ENCODE measurements around the gene ZNF783.
"Not testable (repeated sequence)": the region's sequence is repeated elsewhere in the genome, so short reads cannot be mapped to it uniquely, and the experiment has no call there.

The ZNF783 gene

DNA sequence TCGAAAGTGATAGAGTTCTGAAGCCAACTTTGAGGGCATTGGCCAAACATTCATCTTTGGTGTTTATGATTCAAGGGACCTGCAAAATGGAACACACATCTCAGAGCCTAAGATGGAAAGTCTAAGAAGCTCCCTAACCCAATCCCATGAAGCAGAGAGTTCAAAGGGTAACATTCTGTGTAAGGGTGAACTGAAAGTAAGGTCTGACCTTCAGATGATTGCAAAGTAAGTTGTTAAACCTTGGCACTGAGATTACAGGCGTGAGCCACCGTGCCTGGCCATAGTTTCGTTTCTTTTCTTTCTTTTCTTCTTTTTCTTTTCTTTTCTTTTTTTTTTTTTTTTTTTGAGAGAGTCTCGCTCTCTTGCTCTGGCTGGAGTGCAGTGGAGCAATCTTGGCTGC lies 20.3 kb upstream of the ZNF783 start:
- DNase-seq, result no peak

DNA sequence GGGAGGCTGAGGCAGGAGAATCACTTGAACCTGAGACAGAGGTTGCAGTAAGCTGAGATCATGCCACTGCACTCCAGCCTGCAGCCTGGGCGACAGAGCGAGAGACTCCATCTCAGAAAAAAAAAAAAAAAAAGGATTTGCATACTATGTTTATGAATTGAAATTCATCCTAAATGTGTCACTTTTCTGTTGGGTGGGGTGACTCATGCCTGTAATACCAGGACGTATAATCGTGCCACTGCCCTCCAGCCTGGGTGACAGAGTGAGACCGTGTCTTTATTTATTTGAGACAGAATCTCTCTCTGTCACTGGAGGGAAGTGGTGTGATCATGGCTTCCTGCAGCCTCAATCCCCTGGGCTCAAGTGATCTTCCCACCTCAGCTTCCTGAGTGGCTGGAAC lies 16.8 kb upstream of the ZNF783 start:
- DNase-seq, result no peak

GRCh38 chr7:149245744-149246143 lies 16.3 kb upstream of the ZNF783 start:
- DNase-seq, result no peak

GRCh38 chr7:149248777-149249176 lies 13.2 kb upstream of the ZNF783 start:
- no peak for DNase-seq

- not testable (repeated sequence) for DNase-seq
Observed at GRCh38 chr7:149250151-149250550, 11.8 kb upstream of the ZNF783 start.

- DNase-seq, result not testable (repeated sequence)
Observed at GRCh38 chr7:149251518-149251917, 10.5 kb upstream of the ZNF783 start.

DNA sequence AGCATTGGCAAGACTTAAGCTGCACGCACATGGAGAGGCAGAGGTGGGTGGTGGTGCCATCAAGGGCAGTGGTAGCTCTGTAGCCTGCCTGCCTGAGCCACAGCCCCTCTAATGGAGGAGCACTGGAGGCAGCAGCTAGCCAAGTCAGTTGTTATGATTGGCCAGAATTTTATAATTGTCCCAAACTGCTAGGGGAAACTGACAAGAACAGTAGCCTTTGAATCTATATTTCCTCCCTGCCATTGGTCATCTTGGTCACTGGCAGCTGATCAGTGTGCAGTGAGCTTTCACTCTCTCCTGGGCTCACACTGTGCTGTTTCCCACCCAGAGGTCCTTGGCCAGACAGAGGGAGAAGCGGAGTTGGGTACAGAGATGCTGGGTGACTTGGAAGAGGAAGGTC lies 9.6 kb upstream of the ZNF783 start:
- DNase-seq, result no peak

- DNase-seq, result no peak
Observed at GRCh38 chr7:149253665-149254064, 8.3 kb upstream of the ZNF783 start.

- DNase-seq, result no peak
Observed at GRCh38 chr7:149254181-149254858, 7.7 kb upstream of the ZNF783 start.

DNA sequence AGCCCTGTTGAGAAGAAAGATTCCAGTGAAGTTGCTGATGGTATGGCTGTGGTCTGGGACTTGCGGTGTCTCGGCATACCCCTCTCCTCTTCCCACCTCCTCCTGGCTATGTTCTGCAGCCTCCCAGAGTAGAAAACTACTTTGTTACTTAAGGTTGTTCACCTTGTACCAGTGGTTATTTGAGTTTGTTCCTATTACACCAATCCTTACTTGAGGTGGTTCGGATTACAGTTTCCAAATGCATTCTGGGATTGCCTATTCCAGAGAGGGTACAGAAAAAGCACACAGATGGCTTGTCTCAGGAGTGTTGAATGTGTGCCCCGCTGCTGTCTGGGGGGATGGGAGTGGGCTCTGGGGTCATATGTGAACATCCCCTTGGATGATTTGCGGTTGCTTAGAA lies 6.8 kb upstream of the ZNF783 start:
- DNase-seq, result no peak

DNA sequence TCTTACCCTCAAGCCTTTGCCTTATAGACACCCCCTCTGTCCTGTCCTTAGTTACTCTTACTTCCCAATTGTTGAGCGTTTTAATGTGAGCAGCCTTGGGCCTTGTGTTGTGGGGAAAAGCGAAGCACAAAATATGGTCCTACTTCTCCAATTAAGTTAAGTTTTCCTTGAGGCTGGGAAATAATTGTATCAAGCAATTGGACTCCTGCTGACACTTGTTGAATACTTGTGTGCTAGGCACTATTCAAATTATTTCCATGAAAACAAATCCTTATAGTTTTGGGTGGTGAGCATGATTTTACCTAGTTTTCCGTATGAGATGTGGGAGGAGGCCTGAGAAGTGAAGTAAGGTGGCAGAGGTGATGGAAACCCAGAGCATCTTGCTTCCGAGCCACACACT lies 5.4 kb upstream of the ZNF783 start:
- DNase-seq, result no peak

- DNase-seq, result no peak
Observed at GRCh38 chr7:149257146-149257545, 4.8 kb upstream of the ZNF783 start.

DNA sequence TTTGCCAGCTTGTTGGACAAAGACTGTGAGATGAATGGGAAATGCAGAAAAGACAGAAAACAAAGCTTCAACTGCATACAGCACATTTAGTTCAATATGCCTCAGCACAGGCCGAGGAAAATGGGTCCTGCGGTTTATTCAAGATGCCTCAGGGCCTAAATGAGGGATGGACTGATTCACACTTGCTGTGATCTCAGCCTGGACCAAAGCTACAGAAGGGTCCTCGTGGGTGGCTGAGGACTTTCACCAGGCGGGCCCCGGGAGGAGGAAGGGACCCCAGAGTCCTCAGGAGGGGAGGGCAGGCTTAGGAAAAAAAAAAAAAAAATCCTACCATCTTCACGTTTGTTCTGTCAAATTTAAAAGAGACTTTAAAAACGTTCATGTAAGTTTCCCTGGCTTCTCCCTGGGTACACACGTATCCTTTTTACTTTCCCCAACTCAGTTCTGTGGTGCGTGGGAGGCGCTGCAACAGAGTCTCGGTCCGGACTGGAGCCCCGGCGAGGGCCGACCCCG lies 624 bp upstream of the ZNF783 start:
- DNase-seq, result no peak

- DNase-seq, result no peak
Observed at GRCh38 chr7:149266451-149266850, 4.5 kb downstream of the ZNF783 start.

GRCh38 chr7:149267733-149268132 lies 5.7 kb downstream of the ZNF783 start:
- DNase-seq, result no peak

GRCh38 chr7:149274424-149274823 lies 12.4 kb downstream of the ZNF783 start:
- not testable (repeated sequence) for DNase-seq

- DNase-seq, result no peak
Observed at GRCh38 chr7:149277871-149278270, 15.9 kb downstream of the ZNF783 start.

DNA sequence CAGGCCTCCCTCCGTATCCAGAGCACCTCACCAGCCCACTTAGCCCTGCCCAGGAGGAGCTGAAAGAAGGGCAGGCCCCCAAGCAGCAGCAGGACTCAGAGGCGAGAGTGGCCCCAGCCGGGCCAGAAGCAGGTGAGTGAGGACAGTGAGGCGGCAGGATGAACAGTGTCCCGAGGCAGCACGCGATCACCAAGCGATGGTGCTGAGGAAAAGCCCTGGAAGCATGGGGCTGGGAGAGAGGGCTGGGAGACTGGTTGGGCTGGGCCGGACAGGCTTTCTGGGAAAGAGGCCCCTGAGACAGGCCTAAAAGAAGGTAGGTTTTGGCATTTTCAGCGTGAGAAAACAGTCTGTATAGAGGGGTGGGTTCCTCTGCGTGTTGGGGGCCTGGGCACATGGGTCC lies 16.4 kb downstream of the ZNF783 start:
- no peak for DNase-seq

- DNase-seq, result no peak
Observed at GRCh38 chr7:149279111-149279743, 17.2 kb downstream of the ZNF783 start.

GRCh38 chr7:149280151-149280550 lies 18.2 kb downstream of the ZNF783 start:
- no peak for DNase-seq

DNA sequence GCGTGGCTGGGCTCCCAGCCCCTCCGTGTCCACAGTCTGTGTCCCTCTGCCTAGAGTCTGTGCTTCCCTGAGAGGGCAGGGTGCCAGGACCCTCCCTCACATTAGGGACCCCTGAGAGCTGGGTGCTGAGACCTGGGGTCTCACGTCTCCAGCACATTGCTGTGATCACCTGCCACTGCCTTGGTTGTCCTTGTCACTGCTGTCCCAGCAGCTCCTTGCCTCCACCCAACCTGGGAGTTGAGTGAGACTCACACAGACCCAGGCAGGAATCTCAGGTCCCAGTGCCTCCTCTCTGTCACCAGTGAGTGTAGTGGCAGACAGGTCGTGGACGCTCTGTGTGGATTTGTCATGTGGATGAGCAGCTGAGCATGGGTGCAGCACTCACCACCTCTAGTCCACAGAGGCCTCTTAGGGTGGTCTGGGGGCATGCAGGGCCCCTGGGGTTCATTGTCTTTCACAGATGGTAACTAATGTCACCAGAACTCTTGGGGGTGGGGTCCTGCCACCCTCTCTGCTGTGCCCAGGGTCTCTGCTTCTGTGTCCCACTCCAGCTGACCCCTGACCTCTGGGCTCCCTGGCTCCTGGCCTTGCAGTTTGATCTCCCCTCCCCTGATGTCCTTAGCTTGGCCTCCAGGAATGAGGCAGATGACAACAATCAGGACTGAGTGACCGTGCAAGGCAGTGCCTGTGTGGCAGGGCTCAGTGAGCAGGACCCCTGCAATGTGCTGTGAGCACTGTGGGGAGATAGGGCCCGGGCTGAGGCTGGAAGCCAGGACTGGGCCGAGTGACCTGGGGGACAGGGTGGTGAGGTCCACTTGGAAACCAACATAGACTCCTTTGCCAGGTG lies 18.9 kb downstream of the ZNF783 start:
- no peak for DNase-seq

DNA sequence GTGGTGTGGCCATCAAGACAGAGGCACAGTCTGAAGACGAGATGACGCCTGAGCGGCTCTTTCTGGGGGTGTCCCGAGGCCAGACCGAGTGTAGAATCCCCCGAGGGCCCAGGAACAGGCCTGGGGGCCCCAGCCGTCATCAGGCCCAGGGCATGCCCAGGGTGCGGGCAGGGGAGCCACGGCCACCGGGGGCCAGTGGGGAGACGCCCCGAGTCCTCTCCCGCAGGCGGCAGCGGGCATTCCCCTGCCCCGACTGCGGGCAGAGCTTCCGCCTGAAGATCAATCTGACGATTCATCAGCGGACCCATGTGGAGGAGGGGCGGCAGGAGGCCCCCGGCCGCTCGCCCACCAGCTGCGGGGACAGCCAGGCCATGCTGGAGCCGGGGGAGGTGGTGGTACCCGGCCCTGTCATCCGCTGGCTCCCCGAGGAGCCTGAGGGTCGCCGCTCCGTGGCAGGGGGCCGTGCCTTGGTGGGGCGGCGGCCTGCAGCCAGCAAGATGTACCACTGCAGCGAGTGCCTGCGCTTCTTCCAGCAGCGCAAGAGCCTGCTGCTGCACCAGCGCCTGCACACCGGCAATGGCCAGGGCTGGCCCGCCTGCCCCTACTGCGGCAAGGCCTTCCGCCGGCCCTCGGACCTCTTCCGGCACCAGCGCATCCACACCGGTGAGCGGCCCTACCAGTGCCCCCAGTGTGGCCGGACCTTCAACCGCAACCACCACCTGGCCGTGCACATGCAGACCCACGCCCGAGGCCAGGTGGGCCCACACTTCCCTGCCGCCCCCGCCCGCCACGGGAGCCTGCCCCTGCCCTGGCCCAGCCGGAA lies 19.7 kb downstream of the ZNF783 start:
- DNase-seq, result no peak

DNA sequence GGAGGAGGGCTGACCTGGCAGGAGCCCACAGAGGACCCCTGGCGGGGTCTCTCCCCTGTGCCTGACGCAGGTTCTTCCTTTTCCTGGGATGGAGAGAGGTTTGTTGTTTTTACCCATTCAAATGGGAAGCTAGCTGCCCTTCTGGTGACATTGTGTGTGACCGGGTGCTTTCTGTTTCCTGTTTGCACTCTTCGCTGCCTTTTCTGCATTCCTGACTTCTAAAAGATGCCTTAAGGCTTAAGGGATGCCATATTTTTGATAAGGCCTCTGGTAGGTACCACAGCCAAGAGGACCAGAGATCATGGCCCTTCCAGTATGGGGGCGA lies 20.3 kb downstream of the ZNF783 start:
- DNase-seq, result no peak

Measured in central memory CD4-positive, alpha-beta T cell (primary cell).